GM23338 (cell line): Measurements from ENCODE around the gene GRIK4. TPM values are rescaled to one million over a fixed set of nuclear protein-coding genes. Genes with fewer than 3 reads are reported as not detected.

Experiments
- CTCF ChIP-seq, 2 experiments: fragments of 200-600 bp in 1 of 2; sonication (generic) in 1 of 2; conservative IDR thresholded peaks; 2 replicates each; pipeline versions ENCODE4 v1.5.1 to v1.6.1; 2016 to 2017; ENCODE audit warnings: antibody characterized with exemption in 2 of 2, low read depth in 2 of 2, mild to moderate bottlenecking in 2 of 2, moderate library complexity in 1 of 2
- ETS1 ChIP-seq: IDR thresholded peaks from 2 replicates; pipeline ENCODE4 v1.6.1; 2016; ENCODE audit warnings: antibody characterized with exemption
- JUNB ChIP-seq: IDR thresholded peaks from one replicate; pipeline ENCODE4 v1.6.1; 2016; ENCODE audit warnings: antibody characterized with exemption; ENCODE audit not compliant: unreplicated experiment
- NANOG ChIP-seq: IDR thresholded peaks from 2 replicates; pipeline ENCODE4 v1.6.1; 2016; ENCODE audit warnings: antibody characterized with exemption, borderline replicate concordance
- POLR2AphosphoS5 ChIP-seq: IDR thresholded peaks from 2 replicates; pipeline ENCODE4 v1.6.1; 2016; ENCODE audit warnings: antibody characterized with exemption, low read depth
- REST ChIP-seq: IDR thresholded peaks from one replicate; pipeline ENCODE4 v1.6.1; 2018; ENCODE audit warnings: antibody characterized with exemption; ENCODE audit not compliant: unreplicated experiment
- STAT1 ChIP-seq: IDR thresholded peaks from one replicate; pipeline ENCODE4 v1.6.1; 2016; ENCODE audit warnings: antibody characterized with exemption; ENCODE audit not compliant: unreplicated experiment
- ZNF114 ChIP-seq: fragments of 250-450 bp; sonication (Bioruptor Pico); IDR thresholded peaks from 2 replicates; pipeline ENCODE4 v1.5.0; 2020; ENCODE audit warnings: mild to moderate bottlenecking, moderate library complexity
- ZNF331 ChIP-seq: fragments of 250-450 bp; sonication (Bioruptor Pico); IDR thresholded peaks from 2 replicates; pipeline ENCODE4 v1.5.0; 2020; ENCODE audit warnings: low read depth, mild to moderate bottlenecking, moderate library complexity
- ZNF462 ChIP-seq: fragments of 250-450 bp; sonication (Bioruptor Pico); IDR thresholded peaks from 2 replicates; pipeline ENCODE4 v1.5.0; 2020; ENCODE audit warnings: mild to moderate bottlenecking, moderate library complexity
- polyA plus RNA-seq: library from polyadenylated mRNA; unstranded; fragments of >200 nt; fragmentation: Nextera tagmentation; extraction: Ambion mirVana; gene quantifications from 2 replicates; pipeline ENCODE4 v1.2.1, GENCODE V29; 2016
- total RNA-seq: library from RNA; depleted of rRNA; stranded (reverse); fragments of >200 nt; shearing (Covaris generic); gene quantifications from 2 replicates; pipeline ENCODE4 v1.2.3, GENCODE V29; 2014

Gene GRIK4
- total and polyA plus RNA-seq, 2 experiments from 2014 or later: 0.63 to 2.2 TPM

- no peak for TF ChIP-seq ZNF462
- TF ChIP-seq REST: no peak
- TF ChIP-seq POLR2AphosphoS5: no peak
- TF ChIP-seq ETS1: no peak
- no peak for TF ChIP-seq STAT1
- no peak for TF ChIP-seq ZNF331 (CRISPR knock-in tag)
- TF ChIP-seq NANOG: no peak
- no peak for TF ChIP-seq ZNF114
- TF ChIP-seq CTCF (conservative IDR thresholded peaks at IDR 0.05; ENCODE audit: low read depth in 2 of 2): no peak
- no peak for TF ChIP-seq JUNB
Measured at GRCh38 chr11:120816176-120816575, 304.6 kb downstream of the GRIK4 start (continued).
